GM19023 (cell line): ENCODE measurements around the gene KRT17.
"Not testable (repeated sequence)": the region's sequence is repeated elsewhere in the genome, so short reads cannot be mapped to it uniquely, and the experiment has no call there.

Experiments used
- ATAC-seq: cut with Tn5 transposase; IDR thresholded peaks from one replicate; pipeline ENCODE4 v1.9.1; 2021; ENCODE audit warnings: mild to moderate bottlenecking, moderate library complexity; ENCODE audit not compliant: unreplicated experiment

Gene KRT17

GRCh38 chr17:41579484-41580243, 44.7 kb downstream of the KRT17 start:
- ATAC-seq, result no peak

GRCh38 chr17:41578971-41579370, 45.4 kb downstream of the KRT17 start:
- no peak for ATAC-seq

- no peak for ATAC-seq
Observed at GRCh38 chr17:41578538-41578937, 45.8 kb downstream of the KRT17 start.

GRCh38 chr17:41576740-41577139, 47.6 kb downstream of the KRT17 start:
- ATAC-seq, result not testable (repeated sequence)

GRCh38 chr17:41575336-41575735, 49.0 kb downstream of the KRT17 start:
- ATAC-seq, result no peak

- no peak for ATAC-seq
Observed at GRCh38 chr17:41571561-41572434, 52.6 kb downstream of the KRT17 start, which contains the start of gene KRT9. KRT9 (minus strand) TSS chr17:41572059; CDS start chr17:41571992, 67 bp downstream.
